Retinal pigment epithelial cell (primary cell): Measurements from ENCODE around the gene PDCD1.

Source experiments
- DNase-seq: peaks from one replicate; pipeline ENCODE4 v3.0.0-alpha.2; 2010; ENCODE audit warnings: low read depth
- H3K4me3 ChIP-seq: 2 replicates; pipeline ENCODE4 v1.5.1; 2011; ENCODE audit warnings: mild to moderate bottlenecking, low read length, control low read depth, moderate library complexity
- CTCF ChIP-seq: conservative IDR thresholded peaks from 2 replicates; pipeline ENCODE4 v1.5.1; 2011; ENCODE audit warnings: low read depth, low read length, control low read depth, inconsistent platforms

PDCD1 gene

GRCh38 chr2:241855245-241855887 lies 3.3 kb downstream of the PDCD1 start:
- TF ChIP-seq CTCF = no peak
- no peak overlapping the region for H3K4me3 ChIP-seq
- DNase-seq = no peak

DNA sequence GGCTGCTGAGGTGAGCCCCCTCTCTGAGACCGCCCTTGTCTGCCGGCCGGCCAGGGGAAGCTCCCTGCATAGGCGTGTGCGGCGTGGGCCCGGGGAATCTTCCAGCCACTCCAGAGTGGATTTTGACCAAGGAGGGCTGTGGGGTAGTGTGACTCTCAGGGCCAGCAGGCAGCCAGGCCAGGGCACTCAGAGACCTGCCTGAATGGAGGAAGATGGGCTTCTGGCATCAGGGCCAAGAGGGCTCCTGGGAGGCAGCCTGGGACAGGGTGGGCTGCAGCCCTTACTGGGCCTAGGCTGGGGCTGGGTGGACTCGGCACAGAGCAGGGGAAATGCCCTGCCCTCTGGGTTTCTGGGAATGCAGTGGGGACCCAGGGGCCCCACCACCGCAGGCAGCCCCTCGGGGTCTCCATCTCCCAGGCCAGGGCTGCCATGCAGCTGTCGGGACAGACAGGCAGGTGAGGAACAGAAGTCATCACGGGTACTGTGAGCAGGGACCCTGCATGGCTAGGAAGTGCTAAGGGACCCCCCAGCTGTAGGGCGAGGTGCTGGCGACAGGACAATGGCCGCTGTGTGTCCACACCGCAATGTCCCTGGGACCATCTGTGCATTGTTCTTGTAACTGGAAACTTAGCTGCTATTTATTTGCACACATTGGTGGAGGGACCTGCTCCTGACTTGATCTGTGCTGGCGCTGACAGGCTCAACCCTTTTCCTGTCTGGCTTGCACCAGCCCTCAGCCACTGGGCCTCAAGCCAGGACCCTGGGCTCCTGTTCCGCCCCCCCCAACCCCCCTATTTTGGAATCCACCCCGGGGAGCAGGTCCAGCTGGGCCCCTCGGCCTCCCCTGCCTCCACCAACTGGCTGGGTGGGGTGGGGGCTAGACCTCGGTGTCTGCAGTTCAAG lies 4.1 kb downstream of the PDCD1 start:
- no peak for TF ChIP-seq CTCF
- no peak overlapping the region for H3K4me3 ChIP-seq
- no peak for DNase-seq

DNA sequence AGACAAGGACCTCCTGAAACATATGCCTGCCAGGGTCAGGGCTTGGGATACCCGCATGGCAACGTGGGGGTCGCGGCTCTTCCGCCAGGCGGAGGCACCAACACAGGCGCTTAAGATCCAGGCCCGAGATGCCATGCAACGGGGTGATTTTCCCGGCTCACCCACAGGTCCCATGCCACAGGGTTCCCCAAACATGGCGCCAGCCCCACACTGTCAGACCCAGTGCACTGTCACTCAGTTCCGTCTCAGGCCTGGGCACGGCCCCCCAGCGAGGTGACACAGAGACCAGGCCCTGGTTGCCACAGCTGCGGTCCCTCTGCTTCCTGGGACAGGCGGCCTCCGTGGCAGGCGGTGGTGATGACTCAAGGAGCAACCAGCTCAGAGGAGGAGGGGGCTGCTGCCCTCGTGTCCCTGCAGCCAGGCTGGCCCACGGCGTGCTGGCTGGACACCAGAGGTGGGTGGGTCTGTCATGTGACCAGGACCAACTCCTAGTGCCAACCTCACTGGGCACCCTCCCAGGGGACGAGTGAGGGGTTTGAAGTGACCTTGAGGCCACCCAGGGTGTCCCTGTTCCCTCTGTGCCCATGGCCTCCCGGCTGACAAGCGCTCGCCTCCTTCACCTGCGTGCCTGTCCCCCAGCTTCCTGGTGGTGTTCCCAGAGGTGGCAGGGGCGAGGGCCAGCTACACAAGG lies 4.9 kb downstream of the PDCD1 start:
- no peak for DNase-seq
- H3K4me3 ChIP-seq = no peak overlapping the region
- TF ChIP-seq CTCF = no peak

- DNase-seq = no peak
- TF ChIP-seq CTCF = no peak
Measured at GRCh38 chr2:241852981-241853631, 5.6 kb downstream of the PDCD1 start.

DNA sequence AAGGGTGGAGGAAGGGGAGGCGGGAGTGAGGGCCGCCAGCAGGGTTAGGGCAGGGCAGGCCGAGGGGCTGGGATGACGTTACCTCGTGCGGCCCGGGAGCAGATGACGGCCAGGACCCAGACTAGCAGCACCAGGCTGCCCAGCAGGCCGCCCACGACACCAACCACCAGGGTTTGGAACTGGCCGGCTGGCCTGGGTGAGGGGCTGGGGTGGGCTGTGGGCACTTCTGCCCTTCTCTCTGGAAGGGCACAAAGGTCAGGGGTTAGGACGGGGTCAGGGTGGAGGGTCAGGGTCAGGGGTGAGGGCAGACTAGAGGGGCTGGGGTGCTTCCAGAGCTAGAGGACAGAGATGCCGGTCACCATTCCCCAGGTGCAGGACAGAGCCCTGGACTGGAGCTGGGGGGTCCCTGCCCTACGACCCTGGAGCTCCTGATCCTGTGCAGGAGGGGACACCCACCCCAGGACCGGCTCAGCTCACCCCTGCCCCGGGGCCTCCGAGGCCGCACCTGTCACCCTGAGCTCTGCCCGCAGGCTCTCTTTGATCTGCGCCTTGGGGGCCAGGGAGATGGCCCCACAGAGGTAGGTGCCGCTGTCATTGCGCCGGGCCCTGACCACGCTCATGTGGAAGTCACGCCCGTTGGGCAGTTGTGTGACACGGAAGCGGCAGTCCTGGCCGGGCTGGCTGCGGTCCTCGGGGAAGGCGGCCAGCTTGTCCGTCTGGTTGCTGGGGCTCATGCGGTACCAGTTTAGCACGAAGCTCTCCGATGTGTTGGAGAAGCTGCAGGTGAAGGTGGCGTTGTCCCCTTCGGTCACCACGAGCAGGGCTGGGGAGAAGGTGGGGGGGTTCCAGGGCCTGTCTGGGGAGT lies 6.3 kb downstream of the PDCD1 start:
- no peak overlapping the region for H3K4me3 ChIP-seq
- no peak for TF ChIP-seq CTCF
- DNase-seq = no peak

More at GRCh38 chr2:241852981-241853631, 5.6 kb downstream of the PDCD1 start:
- no peak overlapping the region for H3K4me3 ChIP-seq
